HG03342 (cell line): ENCODE results near the gene FCHSD1.
"Not testable (repeated sequence)": the region's sequence is repeated elsewhere in the genome, so short reads cannot be mapped to it uniquely, and the experiment has no call there.

Source experiments
- ATAC-seq: cut with Tn5 transposase; IDR thresholded peaks from one replicate; pipeline ENCODE4 v1.9.1; 2021; ENCODE audit warnings: mild to moderate bottlenecking, moderate library complexity; ENCODE audit not compliant: unreplicated experiment

Gene FCHSD1

DNA sequence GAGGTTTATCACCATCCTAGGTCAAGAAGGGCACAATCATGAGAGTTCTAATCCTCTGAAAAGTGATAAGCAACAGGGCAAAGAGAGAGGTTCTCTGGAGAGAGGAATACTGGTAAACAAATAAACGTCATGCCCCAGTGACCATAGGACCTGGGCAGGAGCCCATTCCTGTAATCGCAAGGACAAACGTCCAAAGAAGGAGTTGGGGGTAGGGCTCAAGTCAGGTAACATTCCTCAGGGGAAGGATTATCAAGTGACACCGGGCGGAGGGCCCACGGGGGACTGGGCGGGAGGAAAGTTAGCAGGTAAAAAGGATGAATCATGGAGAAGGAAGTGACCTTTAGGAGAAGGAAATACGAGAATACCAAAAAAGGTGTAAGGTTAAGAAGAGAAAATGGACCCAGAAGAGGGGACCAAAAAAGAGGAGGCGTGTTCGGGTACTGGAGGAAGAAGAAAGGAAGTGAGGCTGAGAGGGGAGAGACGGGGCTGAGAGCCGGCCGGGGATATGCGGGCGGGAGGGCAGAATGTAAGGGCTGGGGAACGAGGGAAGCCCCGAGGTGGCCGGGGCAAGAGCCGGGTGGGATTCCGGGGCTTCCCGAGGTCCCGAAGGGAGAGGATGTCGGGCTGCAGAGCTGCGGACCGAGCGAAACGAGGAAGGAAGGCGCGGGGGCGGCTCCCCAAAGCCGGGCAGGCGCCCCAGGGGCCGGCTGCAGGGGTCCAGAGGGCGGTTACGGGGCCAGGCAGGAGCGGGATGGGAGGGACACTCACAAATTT is 33.0 kb downstream of the FCHSD1 start:
- ATAC-seq, result peak; percentile 37

DNA sequence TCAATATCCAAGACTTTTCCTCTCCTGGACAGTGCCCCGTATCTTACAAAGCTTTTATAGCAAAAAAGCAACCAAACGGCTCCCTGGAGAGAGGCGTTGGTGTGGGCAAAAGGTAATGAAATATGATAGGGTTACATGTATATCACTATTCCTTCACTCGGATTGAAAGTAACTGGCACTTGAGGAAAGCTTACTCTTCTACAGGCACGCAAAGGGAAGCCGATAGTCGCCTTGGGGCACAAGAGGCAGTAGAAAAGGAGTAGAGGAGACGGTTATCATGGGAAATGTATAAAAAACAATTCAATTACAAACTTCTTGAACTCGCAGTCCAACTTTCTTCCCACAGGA is 33.6 kb downstream of the FCHSD1 start:
- no peak for ATAC-seq

DNA sequence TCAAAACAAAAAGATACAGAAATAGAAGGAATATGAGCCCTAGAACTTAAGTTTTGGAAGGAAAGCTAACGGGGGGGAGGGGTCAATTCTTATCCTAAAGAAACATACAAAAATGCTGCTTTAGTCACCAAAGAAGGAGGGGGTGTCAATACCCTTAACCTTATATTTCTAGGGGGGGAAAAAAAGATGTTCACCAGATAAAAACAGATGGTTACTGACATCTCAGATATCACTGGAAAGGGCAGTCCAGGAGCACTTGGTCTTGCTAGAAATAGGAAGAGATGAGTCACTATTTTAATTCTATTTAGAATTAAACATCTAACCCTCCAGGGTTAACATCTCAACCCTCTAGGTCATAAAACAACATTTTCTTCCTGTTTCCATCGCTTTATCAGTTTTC is 34.1 kb downstream of the FCHSD1 start:
- ATAC-seq, result no peak

DNA sequence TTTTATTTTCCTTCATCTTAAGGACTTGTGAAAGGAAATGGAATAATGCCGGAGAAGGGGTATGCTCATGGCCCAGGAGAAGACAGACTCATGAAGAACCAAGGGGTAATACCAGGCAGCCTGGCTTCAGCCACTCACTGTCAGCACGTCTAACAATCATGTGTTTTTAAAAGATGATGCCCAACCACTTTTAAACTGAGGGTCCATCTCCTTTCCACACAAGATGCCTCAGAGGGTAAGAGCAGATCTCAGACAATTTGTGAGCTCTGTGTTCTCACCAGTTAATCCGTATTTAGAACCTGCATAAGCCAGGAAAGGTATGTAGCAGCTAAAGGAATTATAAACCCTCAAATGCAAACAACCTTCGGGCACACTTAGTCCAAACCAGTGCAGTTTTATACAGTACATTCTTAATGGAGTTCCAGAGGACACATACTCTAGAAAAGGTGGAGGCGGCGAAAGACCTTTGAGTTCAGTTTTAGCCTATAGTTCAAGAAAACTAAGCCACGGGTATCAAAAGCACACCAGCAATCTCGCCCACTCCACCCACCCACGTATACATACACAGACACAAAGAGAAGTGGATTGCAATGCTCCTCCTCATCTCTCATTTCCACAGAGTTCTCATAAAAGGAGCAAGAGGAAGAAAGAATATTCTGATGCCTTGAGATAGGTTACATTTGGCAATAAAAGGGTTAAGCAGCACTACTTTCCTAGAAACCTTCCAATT is 35.1 kb downstream of the FCHSD1 start:
- ATAC-seq, result no peak

DNA sequence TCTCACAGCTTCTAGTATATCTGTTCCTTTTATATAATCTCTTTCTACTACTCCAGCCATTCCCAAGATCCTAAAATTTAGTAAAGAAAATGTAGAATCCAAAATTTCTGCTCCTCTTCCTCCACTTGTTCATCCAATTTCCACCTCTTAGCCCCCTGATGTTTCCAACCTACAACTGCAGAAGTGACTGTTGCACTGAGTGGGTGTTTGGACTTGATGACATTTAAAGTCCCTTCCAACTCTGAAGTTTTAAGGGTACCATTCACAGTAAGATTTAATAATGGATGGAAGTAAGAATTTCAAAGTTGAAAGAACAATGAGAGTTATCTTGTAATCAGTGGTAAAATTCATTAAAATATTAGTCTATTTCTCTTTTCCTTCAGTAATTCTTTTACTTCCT is 37.9 kb downstream of the FCHSD1 start:
- no peak for ATAC-seq

DNA sequence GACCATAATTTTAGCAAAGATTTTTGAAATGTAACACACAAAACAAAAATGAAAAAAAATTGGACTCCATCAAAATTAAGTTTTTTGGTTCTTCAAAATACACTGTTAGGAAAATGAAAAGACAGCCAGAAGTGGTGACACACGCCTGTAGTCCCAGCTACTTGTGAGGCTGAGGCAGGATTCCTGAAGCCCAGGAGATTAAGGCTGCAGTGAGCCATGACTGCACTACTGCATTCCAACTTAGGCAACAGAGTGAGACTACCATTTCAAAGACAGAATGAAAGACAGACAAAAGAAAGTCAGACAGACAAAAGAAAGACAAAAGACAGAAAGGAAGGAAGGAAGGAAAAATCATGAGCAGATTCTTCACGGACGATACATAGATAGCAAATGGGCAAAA is 39.9 kb downstream of the FCHSD1 start:
- no peak for ATAC-seq

DNA sequence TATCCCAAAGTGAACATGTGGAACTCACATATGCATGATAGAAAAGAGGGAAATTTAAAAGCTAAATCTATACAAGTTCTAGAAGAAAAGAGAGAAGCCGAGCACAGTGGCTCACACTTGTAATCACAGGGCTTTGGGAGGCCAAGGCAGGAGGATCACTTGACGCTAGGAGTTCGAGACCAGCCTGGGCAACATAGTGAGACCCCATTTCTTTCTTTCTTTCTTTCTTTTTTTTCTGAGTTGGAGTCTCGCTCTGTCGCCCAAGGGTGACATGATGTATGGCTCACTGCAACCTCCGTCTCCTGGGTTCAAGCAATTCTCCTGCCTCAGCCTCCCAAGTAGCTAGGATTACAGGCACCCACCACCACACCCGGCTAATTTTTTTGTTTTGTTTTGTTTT is 41.3 kb downstream of the FCHSD1 start:
- ATAC-seq, result not testable (repeated sequence)

DNA sequence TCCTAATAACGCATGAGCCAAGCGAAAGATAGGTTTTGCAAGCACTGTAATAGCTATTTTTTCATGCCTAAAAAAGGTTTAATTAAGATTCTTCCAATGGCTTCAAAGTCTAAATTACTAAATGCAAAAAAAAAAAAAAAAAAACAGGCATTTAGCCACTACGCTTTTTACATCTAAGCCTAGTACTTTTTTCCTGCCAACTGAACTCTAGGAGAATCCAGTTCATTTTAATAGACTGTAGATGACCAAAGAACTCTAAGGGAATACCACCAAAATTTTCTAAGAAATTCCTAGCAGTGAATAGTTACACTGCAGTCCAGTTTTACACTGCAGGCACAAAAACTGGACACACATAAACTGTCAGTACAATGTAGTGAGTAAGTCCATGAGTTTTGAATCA is 42.2 kb downstream of the FCHSD1 start:
- ATAC-seq, result no peak

DNA sequence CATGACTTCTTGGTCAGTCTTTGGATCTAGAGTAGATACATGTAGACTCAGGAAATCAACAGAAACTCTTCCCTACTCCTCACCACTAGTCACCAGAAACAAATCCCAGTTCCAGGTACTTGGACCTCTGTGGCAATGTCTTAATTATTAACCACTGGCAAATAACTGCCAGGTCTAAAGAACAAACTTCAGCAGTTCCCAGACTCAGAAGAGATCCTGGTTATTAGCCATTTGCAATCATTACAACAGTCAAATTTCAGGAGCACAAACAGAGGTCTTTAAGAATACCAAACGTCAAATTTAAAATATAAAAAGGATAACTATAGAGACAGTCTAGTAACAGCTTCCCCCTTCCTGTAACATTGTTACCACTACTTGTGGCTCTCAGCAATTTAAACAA is 42.7 kb downstream of the FCHSD1 start:
- no peak for ATAC-seq

DNA sequence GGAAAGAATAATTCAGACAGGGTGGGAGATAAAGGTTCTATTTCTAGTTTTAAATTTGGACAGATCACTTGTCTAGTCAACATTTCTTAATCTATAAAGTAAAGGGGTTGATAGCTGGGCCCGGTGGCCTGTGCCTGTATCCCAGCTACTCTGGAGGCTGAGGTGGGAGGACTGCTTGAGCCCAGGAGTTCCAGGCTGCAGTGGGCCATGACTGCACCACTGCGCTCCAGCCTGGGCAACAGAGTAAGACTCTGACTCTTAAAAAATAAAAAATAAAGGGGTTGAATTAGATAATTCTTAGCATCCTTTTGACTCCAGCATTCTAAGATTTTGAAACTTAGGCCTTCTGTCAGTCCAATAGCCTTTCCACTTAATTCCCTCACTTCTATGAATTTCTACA is 43.2 kb downstream of the FCHSD1 start:
- ATAC-seq, result no peak

DNA sequence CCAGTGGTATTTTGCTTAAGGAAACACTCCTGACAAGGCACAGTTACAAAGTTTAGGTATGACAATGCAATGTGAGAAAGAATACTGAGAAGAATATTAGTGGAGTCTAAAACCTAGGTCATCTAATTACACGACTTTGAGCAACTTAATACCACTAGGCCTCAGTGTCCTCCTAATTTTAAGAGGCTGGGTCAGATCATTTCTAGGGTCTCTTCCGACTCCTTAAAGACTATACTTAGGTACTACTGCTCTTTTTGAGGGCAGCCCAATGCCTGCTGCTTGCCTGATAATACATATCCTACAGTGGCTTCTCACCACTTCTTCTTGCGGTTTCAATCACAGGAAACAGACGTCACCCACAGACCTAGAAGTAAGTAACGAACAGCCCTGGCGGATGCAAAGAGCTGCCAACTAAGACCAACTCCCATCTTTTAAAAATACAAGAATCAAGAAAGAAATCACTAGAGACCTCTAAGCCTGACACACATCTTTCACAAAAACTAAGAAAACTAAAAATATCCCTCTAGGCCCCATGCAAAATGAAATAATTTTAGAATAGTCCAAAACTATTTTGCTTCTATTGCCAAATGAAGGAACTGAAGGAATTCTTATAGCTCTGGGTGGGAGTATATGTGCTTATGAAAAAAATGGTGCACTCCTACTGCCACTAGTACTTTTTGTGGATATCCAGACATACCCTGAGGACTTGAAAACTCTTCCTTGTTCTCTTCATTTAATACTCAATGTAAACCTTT is 45.5 kb downstream of the FCHSD1 start:
- ATAC-seq, result peak; percentile 98

DNA sequence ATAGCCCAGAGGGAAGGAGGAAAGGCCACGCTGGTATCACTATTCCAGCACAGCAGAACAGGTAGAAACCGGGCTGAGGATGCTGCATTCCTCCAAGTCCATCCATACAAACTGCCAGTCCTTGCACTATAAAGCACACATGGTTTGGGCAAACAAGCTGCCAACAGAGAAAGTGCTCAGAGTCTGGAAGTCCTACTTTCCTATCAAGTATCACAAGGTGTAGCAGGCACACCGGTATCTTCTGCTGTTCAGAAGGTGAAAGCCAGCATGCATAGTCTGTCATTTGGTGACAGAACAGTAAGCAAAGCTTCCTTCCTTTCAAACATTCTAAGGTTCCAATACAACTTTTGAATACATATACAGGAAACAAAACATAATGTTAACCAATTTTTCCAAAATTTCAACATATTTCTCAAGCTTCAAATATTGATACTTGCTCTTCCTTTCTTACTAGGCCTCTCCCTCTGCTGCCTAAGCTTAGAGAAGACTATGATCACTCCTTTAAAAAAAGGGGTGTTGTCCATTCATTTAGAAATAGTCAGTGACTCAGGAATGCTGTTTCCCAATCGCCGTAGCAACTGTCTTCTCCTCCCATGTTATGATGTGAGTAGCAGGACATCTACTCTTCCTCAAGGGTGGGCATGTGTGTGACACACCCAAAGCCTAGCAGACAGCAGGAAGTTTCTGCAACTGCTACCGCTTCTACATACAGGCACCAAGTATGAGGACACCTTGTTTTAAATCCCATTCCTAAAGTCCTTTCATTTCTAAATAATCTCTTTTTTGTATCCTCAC is 47.1 kb downstream of the FCHSD1 start:
- ATAC-seq, result no peak

DNA sequence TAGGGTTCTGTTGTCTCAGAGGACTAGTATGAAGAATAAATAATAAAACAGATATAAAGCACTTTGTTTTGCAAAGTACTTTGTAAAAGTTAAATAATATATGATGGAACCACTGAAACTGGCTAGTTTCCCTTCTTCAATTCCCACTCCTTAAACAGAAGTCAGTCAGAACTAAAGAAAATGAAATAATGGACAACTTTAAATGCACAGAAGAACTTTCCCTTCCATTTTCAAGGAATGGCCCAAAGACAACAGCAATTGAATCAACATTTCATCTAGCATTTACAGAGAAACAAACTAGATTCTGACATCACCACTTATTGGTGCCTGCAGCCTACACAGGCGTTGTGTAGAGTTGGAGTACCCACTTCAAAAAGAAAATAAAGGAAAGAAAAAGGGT is 48.6 kb downstream of the FCHSD1 start:
- ATAC-seq, result no peak

DNA sequence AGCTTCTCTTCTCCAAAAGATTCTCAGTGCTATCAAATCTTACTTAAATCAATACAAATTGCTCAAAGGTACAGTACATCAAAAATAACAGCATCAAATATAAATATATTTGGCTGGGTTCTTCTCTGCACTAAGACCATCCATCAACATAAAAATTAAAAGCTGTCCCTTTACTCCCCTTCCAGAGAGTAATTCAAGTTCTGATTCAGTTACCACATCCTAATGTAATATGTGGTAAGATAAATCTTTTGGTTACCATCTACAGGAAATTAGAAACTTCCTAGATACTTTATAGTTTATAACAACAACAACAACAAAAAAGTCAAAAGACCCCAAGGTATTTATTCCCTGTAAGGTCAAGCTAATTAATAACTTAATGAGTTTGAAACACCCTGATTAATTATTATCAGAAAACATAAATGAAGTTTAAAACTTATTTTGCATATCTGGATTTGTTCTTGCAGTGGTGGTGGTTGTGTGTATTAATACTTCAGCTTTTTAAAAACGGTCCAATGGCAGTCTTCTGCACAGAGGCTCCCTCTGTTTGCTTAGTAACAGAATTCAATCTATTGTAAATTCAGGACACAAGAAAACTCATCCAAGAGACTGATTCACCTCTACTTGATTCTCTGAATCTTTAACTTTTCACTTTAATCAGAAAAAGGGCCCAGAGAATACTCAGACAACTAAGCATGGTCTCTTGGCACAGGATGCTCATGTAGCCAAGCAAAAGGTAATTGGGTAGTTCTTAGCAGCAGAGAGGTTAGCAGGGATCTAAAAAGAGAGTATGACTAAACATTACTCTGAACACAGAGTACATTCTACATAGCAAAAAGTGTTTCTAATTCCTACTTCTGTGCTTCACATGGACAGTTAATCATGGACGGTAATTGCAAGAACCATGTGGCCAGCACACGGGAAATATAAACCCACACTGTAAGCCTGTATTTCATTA is 52.5 kb downstream of the FCHSD1 start:
- ATAC-seq, result peak; percentile 44

DNA sequence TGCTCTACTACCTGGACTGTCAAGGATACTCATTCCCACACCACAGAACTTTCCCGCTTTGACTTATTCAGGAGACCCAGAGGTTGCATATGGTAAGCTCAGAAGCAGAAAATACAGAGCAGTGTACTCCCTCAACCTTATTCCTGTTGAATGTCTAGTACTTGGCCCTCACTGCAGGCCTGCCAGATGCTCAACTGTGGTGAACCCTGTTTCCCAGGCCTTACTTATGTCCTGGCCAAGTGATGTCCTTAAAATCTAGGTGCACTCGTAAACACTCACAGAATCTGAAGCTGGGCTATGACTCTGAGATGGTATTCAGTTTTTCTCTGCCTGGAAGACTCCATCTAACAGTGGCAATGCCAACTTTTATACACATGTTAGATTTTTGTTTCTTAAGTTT is 53.4 kb downstream of the FCHSD1 start:
- no peak for ATAC-seq

DNA sequence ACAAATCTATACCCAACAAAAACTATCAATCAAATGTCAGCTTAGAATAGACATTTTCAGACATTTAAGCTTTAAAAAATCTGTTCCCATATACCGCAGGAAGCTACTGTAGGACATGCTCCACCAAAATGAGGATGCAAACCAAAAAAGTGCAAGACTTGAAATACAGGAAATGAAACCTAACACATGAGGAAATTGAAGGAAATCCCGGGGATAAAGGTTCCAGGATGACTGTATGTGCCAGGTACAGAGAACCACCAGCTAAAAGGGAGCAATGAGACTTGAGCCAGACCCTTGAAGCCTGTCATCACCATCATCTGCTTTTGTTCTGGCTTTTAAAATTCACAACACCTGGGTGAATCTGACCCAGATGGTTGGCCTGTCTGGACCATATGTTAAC is 53.8 kb downstream of the FCHSD1 start:
- ATAC-seq, result no peak

DNA sequence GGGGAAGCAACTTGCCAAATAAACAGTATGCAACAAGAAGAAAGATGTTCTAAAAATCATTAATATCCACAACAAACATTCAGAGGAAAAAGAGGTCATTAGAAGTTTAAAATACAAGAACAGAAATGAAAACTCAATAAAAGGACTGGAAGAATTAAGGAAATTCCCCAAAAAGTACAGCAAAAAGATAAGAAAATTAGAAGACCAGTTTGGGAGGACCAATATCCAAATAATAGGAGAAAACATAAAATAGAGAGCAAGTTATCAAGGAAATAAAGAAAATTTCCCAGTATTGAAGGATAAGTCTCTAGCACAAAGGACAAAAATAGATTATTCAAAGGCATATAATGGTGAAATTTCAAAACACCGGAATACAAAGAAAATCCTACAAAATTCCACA is 54.4 kb downstream of the FCHSD1 start:
- no peak for ATAC-seq

DNA sequence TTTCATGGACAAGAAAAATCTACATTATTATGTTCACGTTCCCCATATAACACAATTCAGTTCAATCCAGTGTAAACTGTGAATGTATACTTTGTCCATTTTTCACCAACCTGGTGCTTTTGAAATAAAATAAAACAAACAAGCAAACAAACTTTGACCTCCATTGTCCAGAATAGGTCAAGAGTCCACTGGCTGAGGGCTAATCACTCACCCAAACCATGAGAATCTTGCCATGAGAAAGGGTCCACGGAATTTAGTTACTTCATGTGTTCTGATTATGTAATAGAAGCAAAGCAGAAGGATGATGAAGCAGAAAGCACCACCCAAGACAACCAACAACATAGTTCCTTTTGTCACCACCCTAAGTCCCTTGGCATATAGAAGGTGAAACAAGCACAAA is 61.1 kb downstream of the FCHSD1 start:
- ATAC-seq, result no peak
